ENCODE data around the gene ANKRD33B.

DNA sequence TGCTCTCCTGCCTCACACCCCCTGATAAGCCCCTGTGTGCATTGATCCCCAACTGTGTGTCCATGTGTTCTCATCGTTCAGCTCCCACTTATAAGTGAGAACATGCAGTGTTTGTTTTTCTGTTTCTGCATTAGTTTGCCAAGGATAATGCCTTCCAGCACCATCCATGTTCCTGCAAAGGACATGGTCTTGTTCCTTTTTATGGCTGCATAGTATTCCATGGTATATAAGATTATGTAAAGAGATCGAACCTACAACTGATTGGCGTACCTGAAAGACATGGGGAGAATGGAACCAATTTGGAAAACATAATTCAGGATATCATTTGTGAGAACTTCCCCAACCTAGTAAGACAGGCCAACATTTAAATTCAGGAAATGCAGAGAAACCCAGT is 32.4 kb downstream of the ANKRD33B start:
- no peak for TF ChIP-seq POLR2A (IDR thresholded peaks at IDR 0.05; ENCODE audit: low read depth, low read length)
- no peak for TF ChIP-seq POLR2AphosphoS5 (IDR thresholded peaks at IDR 0.05; ENCODE audit: low read depth, low read length)
- no peak for TF ChIP-seq TAF1 (IDR thresholded peaks at IDR 0.05; ENCODE audit: borderline replicate concordance, low read depth, low read length)
